RWPE2 (cell line): ENCODE measurements around the gene ZNF385A.

Experiments used
- ATAC-seq: fragments of 200-7000 bp; cut with Tn5 transposase; 3 replicates; pipeline ENCODE4 v1.9.1; 2021; ENCODE audit warnings: low read depth
- DNase-seq: peaks from one replicate; pipeline ENCODE4 v3.0.0-alpha.2; 2020; ENCODE audit warnings: low spot score
- H3K27ac ChIP-seq: fragments of 450-650 bp; 2 replicates; pipeline ENCODE4 v1.5.1; 2017; ENCODE audit warnings: mild to moderate bottlenecking; ENCODE audit not compliant: poor library complexity, severe bottlenecking
- H3K27me3 ChIP-seq: fragments of 250-450 bp; sonication (Bioruptor Pico); 2 replicates; pipeline ENCODE4 v1.5.1; 2021; ENCODE audit warnings: mild to moderate bottlenecking, moderate library complexity; ENCODE audit not compliant: insufficient read depth, poor library complexity, severe bottlenecking
- H3K36me3 ChIP-seq: fragments of 250-450 bp; sonication (Bioruptor Pico); 2 replicates; pipeline ENCODE4 v1.5.1; 2020; ENCODE audit warnings: low read depth, mild to moderate bottlenecking, moderate library complexity
- H3K4me1 ChIP-seq: fragments of 250-450 bp; sonication (Bioruptor Pico); 2 replicates; pipeline ENCODE4 v1.5.1; 2021; ENCODE audit warnings: mild to moderate bottlenecking, moderate library complexity; ENCODE audit not compliant: insufficient read depth, poor library complexity, severe bottlenecking
- H3K4me3 ChIP-seq: fragments of 250-450 bp; sonication (Bioruptor Pico); 2 replicates; pipeline ENCODE4 v1.5.1; 2021; ENCODE audit warnings: mild to moderate bottlenecking, moderate library complexity; ENCODE audit not compliant: severe bottlenecking
- H3K9me3 ChIP-seq: fragments of 250-450 bp; sonication (Bioruptor Pico); 2 replicates; pipeline ENCODE4 v1.5.1; 2021; ENCODE audit warnings: mild to moderate bottlenecking, moderate library complexity; ENCODE audit not compliant: severe bottlenecking
- TF ChIP-seq, protein P1 (sequence below): fragments of 450-650 bp; IDR thresholded peaks from one replicate; pipeline ENCODE4 v1.5.1; 2017; ENCODE audit warnings: mild to moderate bottlenecking, moderate library complexity; ENCODE audit not compliant: poor library complexity, severe bottlenecking

The ZNF385A gene

GRCh38 chr12:54384591-54385041 is at the start of gene ZNF385A:
Gene ZNF385A (minus strand): TSS chr12:54384733. CDS start chr12:54384514, 219 bp downstream.
- peaks cover 32% of the 10 kb centered on the region for H3K4me1 ChIP-seq
- TF ChIP-seq, protein P1, sequence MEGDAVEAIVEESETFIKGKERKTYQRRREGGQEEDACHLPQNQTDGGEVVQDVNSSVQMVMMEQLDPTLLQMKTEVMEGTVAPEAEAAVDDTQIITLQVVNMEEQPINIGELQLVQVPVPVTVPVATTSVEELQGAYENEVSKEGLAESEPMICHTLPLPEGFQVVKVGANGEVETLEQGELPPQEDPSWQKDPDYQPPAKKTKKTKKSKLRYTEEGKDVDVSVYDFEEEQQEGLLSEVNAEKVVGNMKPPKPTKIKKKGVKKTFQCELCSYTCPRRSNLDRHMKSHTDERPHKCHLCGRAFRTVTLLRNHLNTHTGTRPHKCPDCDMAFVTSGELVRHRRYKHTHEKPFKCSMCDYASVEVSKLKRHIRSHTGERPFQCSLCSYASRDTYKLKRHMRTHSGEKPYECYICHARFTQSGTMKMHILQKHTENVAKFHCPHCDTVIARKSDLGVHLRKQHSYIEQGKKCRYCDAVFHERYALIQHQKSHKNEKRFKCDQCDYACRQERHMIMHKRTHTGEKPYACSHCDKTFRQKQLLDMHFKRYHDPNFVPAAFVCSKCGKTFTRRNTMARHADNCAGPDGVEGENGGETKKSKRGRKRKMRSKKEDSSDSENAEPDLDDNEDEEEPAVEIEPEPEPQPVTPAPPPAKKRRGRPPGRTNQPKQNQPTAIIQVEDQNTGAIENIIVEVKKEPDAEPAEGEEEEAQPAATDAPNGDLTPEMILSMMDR = no peak
- H3K36me3 ChIP-seq = peaks cover 42% of the 10 kb centered on the region
- H3K27ac ChIP-seq = peak within 1 kb of the TSS; percentile 33
- no peak within 1 kb of the TSS for H3K4me3 ChIP-seq
- H3K27me3 ChIP-seq = no peaks in the 10 kb centered on the region
- DNase-seq (no peak), ATAC-seq (no peak)
- H3K9me3 ChIP-seq = no peaks in the 10 kb centered on the region

DNA sequence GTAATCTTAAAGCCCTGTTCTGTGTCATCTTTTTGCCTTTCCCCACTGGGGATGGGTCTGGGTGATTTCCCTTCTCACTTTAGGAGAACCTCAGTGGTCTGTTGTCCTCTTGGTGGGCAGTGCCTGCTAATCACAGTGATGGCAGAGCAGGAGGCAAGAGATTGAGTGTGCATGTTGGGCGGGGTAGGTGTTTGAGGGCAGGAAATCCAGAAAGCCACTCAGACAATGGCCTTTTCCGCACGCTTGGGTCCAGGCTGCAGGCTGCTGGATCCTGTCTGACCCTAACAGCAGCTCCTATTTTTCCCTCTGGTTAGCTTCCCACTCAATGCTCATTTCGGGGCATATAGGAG is 48.3 kb upstream of the ZNF385A start:
- H3K36me3 ChIP-seq = no peaks in the 10 kb centered on the region
- ATAC-seq (no peak), DNase-seq (no peak)
- H3K9me3 ChIP-seq = no peaks in the 10 kb centered on the region
- peaks cover 51% of the 10 kb centered on the region for H3K4me1 ChIP-seq
- H3K27ac ChIP-seq = peak overlapping the region; percentile 94
- no peaks in the 10 kb centered on the region for H3K27me3 ChIP-seq
- TF ChIP-seq, protein P1 = no peak
- no peak overlapping the region for H3K4me3 ChIP-seq

DNA sequence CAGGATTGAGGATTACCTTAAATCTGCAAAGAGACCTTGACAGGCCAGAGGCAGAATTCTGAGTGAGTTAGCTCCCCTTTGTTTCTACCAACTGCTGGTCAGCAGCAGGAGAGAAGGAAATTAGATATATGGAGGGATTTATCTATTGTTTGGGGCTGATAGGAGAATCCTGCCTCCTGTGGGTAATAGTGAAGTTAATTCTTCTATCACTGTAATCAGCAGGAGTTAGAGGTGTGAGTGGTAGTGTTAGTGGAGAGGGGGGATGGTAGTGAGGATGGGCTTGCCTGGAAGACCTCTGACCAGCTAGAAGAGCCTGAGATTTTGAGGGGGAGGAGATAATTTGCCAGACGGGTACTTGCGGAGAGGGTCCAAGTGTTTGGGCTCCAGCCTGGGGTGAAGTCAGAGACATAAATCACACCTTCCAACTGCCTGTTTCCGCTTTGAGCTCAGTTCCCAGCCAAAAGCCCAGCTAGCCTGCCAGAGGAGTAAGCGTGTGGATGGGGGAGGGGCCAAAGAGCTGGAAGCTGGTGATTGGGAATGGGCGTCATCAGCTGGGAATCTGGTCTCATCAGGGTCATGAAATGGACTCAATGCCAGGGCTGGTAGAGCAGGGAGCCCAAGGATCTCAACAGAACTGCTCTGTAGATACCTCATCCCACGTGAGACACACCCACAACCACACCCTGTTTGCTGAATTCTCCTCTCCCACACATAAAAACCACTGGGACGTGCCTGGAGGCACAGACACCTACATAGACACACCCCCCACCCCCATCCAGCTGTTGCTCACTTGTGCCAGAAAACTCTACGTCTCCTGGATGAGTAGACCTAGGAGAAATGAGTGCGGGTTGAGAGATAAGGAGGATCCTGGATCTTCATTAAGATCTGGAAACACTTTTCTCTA is 47.6 kb upstream of the ZNF385A start:
- no peaks in the 10 kb centered on the region for H3K9me3 ChIP-seq
- no peak overlapping the region for H3K4me3 ChIP-seq
- H3K27me3 ChIP-seq = no peaks in the 10 kb centered on the region
- ATAC-seq (peak; percentile 79), DNase-seq (peak; percentile 97)
- TF ChIP-seq, protein P1 = no peak
- H3K4me1 ChIP-seq = peaks cover 49% of the 10 kb centered on the region
- peak overlapping the region; percentile 94 for H3K27ac ChIP-seq
- no peaks in the 10 kb centered on the region for H3K36me3 ChIP-seq

- Histone ChIP-seq H3K27me3 (no peaks in the 10 kb centered on the region), H3K9me3 (no peaks in the 10 kb centered on the region), H3K4me1 (peaks cover 46% of the 10 kb centered on the region), H3K27ac (peak overlapping the region; percentile 94), H3K4me3 (no peak overlapping the region), H3K36me3 (no peaks in the 10 kb centered on the region)
- ATAC-seq (no peak), DNase-seq (no peak)
- TF ChIP-seq, protein P1 = no peak
Measured at GRCh38 chr12:54430471-54431069, 46.0 kb upstream of the ZNF385A start.
